KMS-11 (cell line): ENCODE measurements around the gene HADHB.

ENCODE experiments used
- H2AFZ ChIP-seq: fragments of 200-600 bp; sonication (generic); 2 replicates; pipeline ENCODE4 v1.6.1; 2016; ENCODE audit warnings: antibody characterized with exemption, mixed run types, low read depth
- H3K27ac ChIP-seq: fragments of 200-600 bp; sonication (generic); 2 replicates; pipeline ENCODE4 v1.6.1; 2016; ENCODE audit warnings: mild to moderate bottlenecking, mixed run types
- H3K27me3 ChIP-seq: fragments of 200-600 bp; sonication (generic); 2 replicates; pipeline ENCODE4 v1.6.1; 2017; ENCODE audit warnings: mild to moderate bottlenecking, low read depth, mixed run types, moderate library complexity; ENCODE audit not compliant: insufficient read depth
- H3K36me3 ChIP-seq: fragments of 200-600 bp; sonication (generic); 2 replicates; pipeline ENCODE4 v1.6.1; 2017; ENCODE audit warnings: mild to moderate bottlenecking, mixed run types; ENCODE audit not compliant: insufficient read depth
- H3K4me1 ChIP-seq: fragments of 200-600 bp; sonication (generic); 2 replicates; pipeline ENCODE4 v1.6.1; 2016; ENCODE audit warnings: mild to moderate bottlenecking, low read depth, mixed run types; ENCODE audit not compliant: poor library complexity, severe bottlenecking
- H3K4me2 ChIP-seq: fragments of 200-600 bp; sonication (generic); 2 replicates; pipeline ENCODE4 v1.7.0; 2016; ENCODE audit warnings: mild to moderate bottlenecking, mixed run types
- H3K4me3 ChIP-seq: fragments of 200-600 bp; sonication (generic); IDR thresholded peaks from 2 replicates; pipeline ENCODE4 v1.6.1; 2017; ENCODE audit warnings: low read depth, low read length, mixed read lengths; ENCODE audit not compliant: insufficient read depth
- H3K79me2 ChIP-seq: fragments of 200-600 bp; sonication (generic); 2 replicates; pipeline ENCODE4 v1.6.1; 2016; ENCODE audit warnings: low read depth, mixed run types; ENCODE audit not compliant: insufficient read depth
- H3K9ac ChIP-seq: fragments of 200-600 bp; sonication (generic); 2 replicates; pipeline ENCODE4 v1.6.1; 2016; ENCODE audit warnings: mild to moderate bottlenecking, mixed run types
- H4K20me1 ChIP-seq: fragments of 200-600 bp; sonication (generic); 2 replicates; pipeline ENCODE4 v1.6.1; 2016; ENCODE audit warnings: mild to moderate bottlenecking, mixed run types; ENCODE audit not compliant: insufficient read depth
- CTCF ChIP-seq: fragments of 200-600 bp; sonication (generic); conservative IDR thresholded peaks from 2 replicates; pipeline ENCODE4 v1.6.1; 2017; ENCODE audit warnings: low read depth, mild to moderate bottlenecking, antibody characterized with exemption, low read length, moderate library complexity, mixed read lengths

The HADHB gene

GRCh38 chr2:26215833-26216232, 28.9 kb upstream of the HADHB start:
- Histone ChIP-seq H3K9ac (no peak overlapping the region), H3K27me3 (no peaks in the 10 kb centered on the region), H3K79me2 (no peaks in the 10 kb centered on the region), H4K20me1 (no peaks in the 10 kb centered on the region), H3K4me1 (no peaks in the 10 kb centered on the region), H3K4me3 (no peak overlapping the region), H3K4me2 (no peak overlapping the region), H3K36me3 (peaks cover 7% of the 10 kb centered on the region; the same call in 1 of the 2 replicates), H3K27ac (no peak overlapping the region), H2AFZ (no peak overlapping the region)
- TF ChIP-seq CTCF, result no peak

GRCh38 chr2:26216587-26216986, 28.2 kb upstream of the HADHB start:
- H3K9ac ChIP-seq, result no peak overlapping the region
- H4K20me1 ChIP-seq, result no peaks in the 10 kb centered on the region
- peaks cover 7% of the 10 kb centered on the region; the same call in 1 of the 2 replicates for H3K36me3 ChIP-seq

GRCh38 chr2:26217720-26218119, 27.0 kb upstream of the HADHB start:
- Histone ChIP-seq H3K36me3 (peaks cover 7% of the 10 kb centered on the region; the same call in 1 of the 2 replicates), H3K4me2 (no peak overlapping the region), H2AFZ (no peak overlapping the region), H4K20me1 (no peaks in the 10 kb centered on the region), H3K9ac (no peak overlapping the region), H3K27ac (no peak overlapping the region), H3K27me3 (no peaks in the 10 kb centered on the region), H3K4me3 (no peak overlapping the region), H3K4me1 (no peaks in the 10 kb centered on the region), H3K79me2 (no peaks in the 10 kb centered on the region)
- no peak for TF ChIP-seq CTCF

More at GRCh38 chr2:26216587-26216986, 28.2 kb upstream of the HADHB start:
- H3K27me3 ChIP-seq, result no peaks in the 10 kb centered on the region
- H3K27ac ChIP-seq, result no peak overlapping the region
- H3K4me1 ChIP-seq, result no peaks in the 10 kb centered on the region
- H2AFZ ChIP-seq, result no peak overlapping the region
- no peak for TF ChIP-seq CTCF
- no peak overlapping the region for H3K4me3 ChIP-seq
- no peak overlapping the region for H3K4me2 ChIP-seq
- no peaks in the 10 kb centered on the region for H3K79me2 ChIP-seq

- no peak overlapping the region for H3K9ac ChIP-seq
- H3K4me2 ChIP-seq, result no peak overlapping the region
- H3K4me1 ChIP-seq, result no peaks in the 10 kb centered on the region
- no peak overlapping the region for H3K27ac ChIP-seq
- no peak for TF ChIP-seq CTCF
- no peaks in the 10 kb centered on the region for H3K36me3 ChIP-seq
- no peaks in the 10 kb centered on the region for H3K27me3 ChIP-seq
- H4K20me1 ChIP-seq, result no peaks in the 10 kb centered on the region
- no peak overlapping the region for H3K4me3 ChIP-seq
- H2AFZ ChIP-seq, result no peak overlapping the region
- H3K79me2 ChIP-seq, result no peaks in the 10 kb centered on the region
Observed at GRCh38 chr2:26223018-26223417, 21.7 kb upstream of the HADHB start.
